Mesenteric fat pad (tissue), 1 donor: ENCODE measurements around the gene ST8SIA1. TPM values are rescaled to one million over a fixed set of nuclear protein-coding genes. Genes with fewer than 3 reads are reported as not detected.

ENCODE experiments used
- DNase-seq: peaks from one replicate; pipeline ENCODE4 v3.0.0-alpha.2; 2020; ENCODE audit warnings: low spot score
- total RNA-seq: library from RNA; stranded (reverse); fragmentation: NEBNext Ultra II Directional; extraction: Animal tissue kit (Norgen Biotek cat#: 25700); gene quantifications from one replicate; pipeline ENCODE4 v1.2.1, GENCODE V29; 2021
- donor health status: DM: yes; HTN: yes; CAD: no.

ST8SIA1 gene
- total RNA-seq, 1 donor from 2014 or later = 1.6 TPM

DNA sequence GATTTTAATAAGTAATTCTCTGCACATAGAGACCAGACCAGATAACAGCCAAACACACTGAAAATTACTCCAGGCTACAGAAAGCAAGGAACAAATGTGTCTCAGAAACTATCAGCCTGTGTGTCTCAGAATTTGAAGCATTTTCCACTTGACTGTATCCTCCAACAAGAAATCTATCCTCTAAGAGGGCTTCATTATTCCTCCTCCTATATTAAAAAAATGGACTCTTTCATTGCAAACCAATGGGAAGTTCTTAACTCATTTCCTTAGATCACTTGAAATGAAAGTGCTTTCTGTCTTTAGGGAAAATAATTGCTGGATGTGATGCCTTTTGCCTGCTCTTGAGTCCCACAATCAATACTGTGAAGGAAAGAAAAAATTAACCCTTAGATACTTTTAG lies 2.3 kb downstream of the ST8SIA1 start:
- no peak for DNase-seq

DNA sequence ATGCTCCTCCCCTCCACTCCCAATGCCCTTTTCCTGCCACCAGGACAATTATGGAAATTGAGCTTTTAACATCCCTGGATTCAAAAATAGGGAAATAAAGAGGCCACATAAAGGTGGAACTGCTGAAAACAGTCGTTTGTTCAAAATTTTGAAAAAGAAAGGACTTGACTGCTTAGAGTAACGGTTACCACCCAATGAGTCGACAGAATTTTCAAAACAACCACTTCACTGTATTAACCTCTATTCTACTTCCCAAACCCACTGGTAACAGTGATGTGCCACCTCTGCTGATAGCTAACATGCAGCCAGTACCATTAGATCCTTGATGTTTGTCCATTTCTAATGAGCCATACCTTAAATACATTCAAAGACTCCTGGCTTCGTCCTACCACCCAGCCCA lies 4.9 kb downstream of the ST8SIA1 start:
- no peak for DNase-seq

- no peak for DNase-seq
Observed at GRCh38 chr12:22325218-22325617, 9.3 kb downstream of the ST8SIA1 start.

GRCh38 chr12:22322091-22322490 lies 12.4 kb downstream of the ST8SIA1 start:
- no peak for DNase-seq

DNA sequence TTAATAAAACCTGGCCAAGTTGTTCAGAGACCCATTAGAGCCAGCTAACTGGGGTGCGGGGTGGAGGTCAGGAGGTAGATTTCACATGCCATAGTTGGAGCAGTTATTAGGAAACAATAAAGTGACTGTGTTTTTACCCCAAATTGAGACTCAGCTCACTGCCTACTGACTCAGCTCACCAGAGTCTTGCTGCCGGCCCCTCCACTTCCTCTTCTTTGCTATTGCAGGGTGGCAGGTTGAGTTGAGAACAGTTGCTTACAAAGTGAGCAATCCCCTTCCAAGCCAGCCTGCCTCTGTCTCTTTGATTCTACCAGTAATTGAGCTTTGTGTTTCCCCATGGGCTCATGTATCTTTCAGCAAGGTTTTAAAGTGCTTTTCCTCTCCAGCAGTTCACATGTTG lies 12.9 kb downstream of the ST8SIA1 start:
- no peak for DNase-seq

GRCh38 chr12:22321018-22321605 lies 13.4 kb downstream of the ST8SIA1 start:
- DNase-seq = no peak

GRCh38 chr12:22318108-22318737 lies 16.3 kb downstream of the ST8SIA1 start:
- no peak for DNase-seq

- DNase-seq = no peak
Observed at GRCh38 chr12:22313963-22314330, 20.6 kb downstream of the ST8SIA1 start.

DNA sequence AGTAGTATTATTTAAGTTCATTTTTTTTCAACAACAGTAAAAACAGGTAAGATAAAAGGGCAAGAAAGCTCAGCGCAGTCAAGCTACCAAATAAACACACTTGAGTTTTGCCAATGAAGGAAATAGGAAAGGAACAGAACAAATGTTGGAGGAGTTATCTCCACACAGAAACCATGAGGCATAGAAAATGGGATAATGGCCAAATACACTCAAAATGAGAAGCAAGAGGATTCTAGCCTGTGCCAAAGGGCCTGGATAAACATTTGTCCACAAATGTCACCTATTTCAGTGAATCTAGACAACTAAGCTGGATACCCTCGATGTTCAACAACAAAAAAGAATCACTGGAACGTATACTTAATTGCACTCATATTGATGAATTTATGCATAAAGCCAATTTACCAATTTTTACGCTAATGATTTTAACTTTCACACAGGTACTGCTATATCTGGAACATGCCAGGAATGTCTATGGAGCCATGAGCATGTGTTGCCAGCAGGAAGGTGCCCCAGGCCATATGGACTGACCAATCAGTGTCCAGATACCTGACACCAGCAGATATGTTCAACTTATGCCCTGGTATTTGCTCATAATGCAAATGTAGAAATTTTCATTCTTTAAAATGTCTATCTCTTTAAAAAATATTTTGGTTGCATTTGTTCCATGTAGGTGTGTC lies 21.1 kb downstream of the ST8SIA1 start:
- no peak for DNase-seq

- DNase-seq = no peak
Observed at GRCh38 chr12:22312336-22312735, 22.2 kb downstream of the ST8SIA1 start.

- DNase-seq = no peak
Observed at GRCh38 chr12:22310709-22311108, 23.8 kb downstream of the ST8SIA1 start.

- DNase-seq = no peak
Observed at GRCh38 chr12:22310275-22310674, 24.2 kb downstream of the ST8SIA1 start.

DNA sequence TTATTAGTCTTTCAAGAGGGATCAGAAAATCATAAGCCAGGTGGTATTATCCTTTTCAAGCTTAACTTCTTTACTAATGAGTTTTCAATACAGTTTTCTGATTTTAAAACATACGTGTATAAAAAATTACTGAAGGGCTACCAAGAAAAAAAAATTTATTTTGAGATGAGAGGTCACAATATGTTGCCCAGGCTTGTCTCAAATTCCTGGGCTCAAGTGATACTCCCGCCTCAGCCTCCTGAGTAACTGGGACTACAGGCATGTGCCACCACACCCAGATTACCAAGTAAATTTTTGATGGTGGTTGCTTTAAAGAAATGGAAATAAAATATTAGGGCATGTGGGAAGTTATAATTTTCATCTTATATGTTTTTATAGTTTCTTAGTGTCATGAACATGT lies 26.7 kb downstream of the ST8SIA1 start:
- DNase-seq = no peak

DNA sequence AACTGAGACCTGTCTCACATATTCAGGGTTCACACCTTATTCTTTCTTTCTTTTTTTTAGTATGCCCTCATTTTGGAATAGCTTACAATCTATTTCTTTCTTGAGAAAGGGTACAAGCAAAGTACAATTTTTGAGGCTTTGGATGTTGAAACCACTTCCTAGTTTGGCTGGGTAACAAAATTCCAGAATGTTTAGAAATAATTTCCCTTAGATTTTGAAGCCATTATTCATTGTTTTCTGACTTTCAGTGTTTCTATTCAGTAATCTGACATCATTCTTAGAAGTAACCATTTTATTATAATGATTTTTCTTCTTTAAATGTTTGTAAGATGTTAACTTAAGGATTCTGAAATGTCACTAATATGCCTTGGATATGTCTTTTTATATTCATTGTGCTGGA lies 28.2 kb downstream of the ST8SIA1 start:
- DNase-seq = no peak

DNA sequence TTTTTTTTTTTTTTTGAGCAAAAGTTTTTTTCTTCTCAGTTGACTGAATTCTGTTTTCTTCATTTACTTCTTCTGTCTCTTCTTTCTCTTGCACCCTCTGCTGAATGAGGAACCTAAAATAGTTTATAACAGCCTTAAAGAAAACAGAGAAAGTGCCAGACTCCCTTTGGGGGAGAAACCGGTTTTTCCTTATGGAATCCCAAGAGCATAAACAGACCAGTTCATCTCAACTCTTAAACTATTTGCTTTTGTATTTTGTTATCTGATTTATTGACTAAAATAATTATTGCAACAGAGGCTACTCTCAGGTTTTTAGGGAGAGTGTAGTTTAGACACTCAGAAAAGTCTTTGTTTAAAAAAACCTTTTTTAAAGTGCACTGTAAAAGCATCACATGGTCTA lies 30.2 kb downstream of the ST8SIA1 start:
- DNase-seq = no peak

GRCh38 chr12:22299294-22299912 lies 35.1 kb downstream of the ST8SIA1 start:
- DNase-seq = no peak

- DNase-seq = no peak
Observed at GRCh38 chr12:22289250-22289649, 45.3 kb downstream of the ST8SIA1 start.

GRCh38 chr12:22287776-22288621 lies 46.5 kb downstream of the ST8SIA1 start:
- DNase-seq = no peak

GRCh38 chr12:22287101-22287500 lies 47.4 kb downstream of the ST8SIA1 start:
- DNase-seq = no peak

GRCh38 chr12:22286569-22286968 lies 47.9 kb downstream of the ST8SIA1 start:
- DNase-seq = no peak

GRCh38 chr12:22285846-22286245 lies 48.7 kb downstream of the ST8SIA1 start:
- DNase-seq = no peak

- DNase-seq = no peak
Observed at GRCh38 chr12:22284871-22285270, 49.6 kb downstream of the ST8SIA1 start.
